Prostate gland (tissue), 2 donors: ENCODE results near the gene ERC2.

Source experiments
- POLR2AphosphoS5 ChIP-seq: sonication (generic); formaldehyde crosslinking; IDR thresholded peaks from one replicate; pipeline ENCODE4 v1.6.1; 2017; ENCODE audit warnings: antibody characterized with exemption
- TF ChIP-seq, protein P1 (sequence below), 4 experiments: fragments of 200-600 bp in 2 of 4; fragments of 450-650 bp in 2 of 4; sonication (generic) in 2 of 4; IDR thresholded peaks; 1 replicate in 3 of 4; 2 replicates in 1 of 4; pipeline ENCODE4 v1.5.1; 2016 to 2019; ENCODE audit warnings: antibody characterized with exemption in 4 of 4, mild to moderate bottlenecking in 2 of 4, moderate library complexity in 2 of 4

- TF ChIP-seq, protein P1, sequence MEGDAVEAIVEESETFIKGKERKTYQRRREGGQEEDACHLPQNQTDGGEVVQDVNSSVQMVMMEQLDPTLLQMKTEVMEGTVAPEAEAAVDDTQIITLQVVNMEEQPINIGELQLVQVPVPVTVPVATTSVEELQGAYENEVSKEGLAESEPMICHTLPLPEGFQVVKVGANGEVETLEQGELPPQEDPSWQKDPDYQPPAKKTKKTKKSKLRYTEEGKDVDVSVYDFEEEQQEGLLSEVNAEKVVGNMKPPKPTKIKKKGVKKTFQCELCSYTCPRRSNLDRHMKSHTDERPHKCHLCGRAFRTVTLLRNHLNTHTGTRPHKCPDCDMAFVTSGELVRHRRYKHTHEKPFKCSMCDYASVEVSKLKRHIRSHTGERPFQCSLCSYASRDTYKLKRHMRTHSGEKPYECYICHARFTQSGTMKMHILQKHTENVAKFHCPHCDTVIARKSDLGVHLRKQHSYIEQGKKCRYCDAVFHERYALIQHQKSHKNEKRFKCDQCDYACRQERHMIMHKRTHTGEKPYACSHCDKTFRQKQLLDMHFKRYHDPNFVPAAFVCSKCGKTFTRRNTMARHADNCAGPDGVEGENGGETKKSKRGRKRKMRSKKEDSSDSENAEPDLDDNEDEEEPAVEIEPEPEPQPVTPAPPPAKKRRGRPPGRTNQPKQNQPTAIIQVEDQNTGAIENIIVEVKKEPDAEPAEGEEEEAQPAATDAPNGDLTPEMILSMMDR (IDR thresholded peaks at IDR 0.05), result no peak
- no peak for TF ChIP-seq POLR2AphosphoS5
Measured at GRCh38 chr3:55521738-55522421, 946.4 kb downstream of the ERC2 start.
